Activated CD4-positive, alpha-beta T cell treated with anti-CD3 and anti-CD28 coated beads, Interleukin-2, Interleukin-6, amounts not matched to agents 100 ng/mL and 50 ng/mL, durations not matched to agents 16 hours and 8 hours (primary cell): ENCODE measurements around the gene RBM8A.
A peak's percentile ranks its signal among the peaks of the same experiment; 100 is the strongest.

Experiments
- DNase-seq: peaks from one replicate; pipeline ENCODE4 v3.0.0-alpha.2; 2020

RBM8A gene

DNA sequence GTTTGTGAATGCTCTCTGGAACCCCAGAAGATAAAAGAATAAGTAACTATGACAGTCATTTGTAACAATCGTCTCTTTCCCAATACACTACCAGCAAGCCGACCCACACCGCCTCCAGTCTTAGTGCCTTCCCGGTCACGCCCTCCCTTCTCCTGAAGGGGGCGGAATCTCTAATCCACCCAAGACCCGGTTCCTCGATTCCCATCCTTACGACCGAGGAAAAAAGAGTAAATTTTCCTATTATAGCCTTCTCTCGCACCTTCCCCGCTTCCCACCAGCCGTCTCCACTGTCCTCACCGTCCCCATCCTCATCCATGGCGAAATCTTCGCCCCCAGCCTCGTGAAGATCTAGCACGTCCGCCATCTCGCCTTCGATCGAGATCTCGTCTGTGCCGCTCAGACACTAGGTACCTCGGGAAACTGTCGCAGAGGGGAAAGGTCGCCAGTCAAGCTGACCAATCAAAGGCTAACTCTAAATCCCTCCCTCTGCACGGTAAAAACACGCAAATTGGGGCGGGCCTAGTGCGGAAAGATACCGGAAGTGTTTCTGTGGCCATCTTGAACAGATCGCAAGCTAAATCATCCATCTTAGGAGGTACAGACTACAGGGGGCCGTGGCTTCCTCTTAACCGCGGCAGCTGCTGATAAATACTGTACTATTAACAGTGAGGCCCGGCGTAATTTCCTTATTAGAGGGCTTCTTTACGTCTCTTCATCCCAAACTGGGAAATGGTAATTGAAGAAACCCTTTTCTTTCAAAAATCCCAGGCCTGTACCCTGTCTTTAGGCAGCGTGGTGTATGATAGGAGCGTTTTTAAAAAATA, at the start of gene RBM8A:
Gene RBM8A, minus strand, starts transcription at position 422 of the 824 bp plus-strand sequence. Its CDS starts 58 bp downstream, at position 364.
- DNase-seq: peak; percentile 98

DNA sequence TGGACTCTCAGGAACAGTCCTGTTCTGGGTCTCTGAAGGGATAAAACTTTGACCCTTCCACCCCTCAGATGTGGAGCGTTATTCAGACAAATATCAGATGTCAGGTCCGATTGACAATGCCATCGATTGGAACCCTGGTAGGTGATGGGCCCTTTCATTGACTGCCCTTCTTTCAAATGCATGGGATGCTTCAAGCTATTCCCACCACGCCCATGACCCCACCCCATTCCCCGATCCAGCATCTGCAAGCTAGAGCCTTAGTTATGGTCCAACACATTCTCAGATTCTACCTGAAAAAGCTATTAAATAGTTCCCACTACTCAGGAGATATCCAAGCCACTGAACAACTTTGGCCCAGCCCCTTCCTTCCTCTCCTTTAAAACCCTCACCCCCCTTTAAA, 49.7 kb upstream of the RBM8A start:
- DNase-seq: no peak

DNA sequence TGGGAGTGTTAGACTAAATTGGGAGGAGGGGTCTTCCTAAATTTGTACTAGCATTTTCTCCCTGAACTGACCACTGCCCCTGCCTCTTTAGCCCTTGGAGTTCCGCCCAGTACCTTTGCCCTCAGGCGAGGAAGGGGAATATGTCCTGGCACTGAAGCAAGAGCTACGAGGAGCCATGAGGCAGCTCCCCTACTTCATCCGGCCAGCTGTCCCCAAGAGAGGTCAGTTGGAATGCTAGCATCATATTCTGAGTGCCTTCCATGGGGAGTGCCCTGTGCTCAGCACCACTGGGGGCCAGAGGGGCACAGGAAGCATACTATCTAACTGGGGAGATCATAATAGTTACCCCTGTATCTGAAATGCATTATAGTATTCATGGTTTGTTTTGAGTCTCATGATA, 47.9 kb upstream of the RBM8A start:
- no peak for DNase-seq

DNA sequence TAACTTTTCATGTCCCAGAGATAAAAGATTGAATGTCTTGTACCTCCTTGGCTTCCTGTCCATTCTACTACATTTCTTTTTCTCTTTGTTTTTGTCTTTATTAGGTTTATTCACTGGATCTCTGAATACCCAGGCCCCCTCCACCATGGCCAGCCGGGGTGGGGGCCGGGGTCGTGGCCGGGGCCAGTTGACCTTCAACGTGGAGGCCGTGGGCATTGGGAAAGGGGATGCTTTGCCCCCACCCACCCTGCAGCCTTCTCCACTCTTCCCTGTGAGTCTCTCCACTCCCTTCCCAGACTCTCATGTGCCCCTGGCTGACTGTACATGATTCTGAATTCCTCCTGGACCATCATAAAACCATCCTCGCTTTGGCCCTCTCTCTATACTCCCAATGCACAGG, 47.4 kb upstream of the RBM8A start:
- DNase-seq: no peak

DNA sequence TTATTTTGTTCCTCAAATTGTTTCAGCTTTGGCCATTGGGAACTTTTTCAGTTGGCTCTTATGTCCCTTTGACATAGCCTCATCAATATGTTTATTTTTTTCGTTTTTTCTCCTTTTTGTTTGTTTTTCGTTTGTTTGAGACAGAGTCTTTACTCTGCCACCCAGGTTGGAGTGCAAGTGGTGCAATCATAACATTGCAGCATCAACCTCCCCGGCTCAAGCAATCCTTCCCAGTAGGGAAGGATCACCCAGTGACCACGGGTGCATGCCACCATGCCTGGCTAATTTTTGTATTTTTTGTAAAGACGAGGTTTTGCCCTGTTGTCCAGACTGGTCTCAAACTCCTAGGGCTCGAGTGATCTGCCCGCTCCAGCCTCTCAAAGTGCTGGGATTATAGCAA, 45.3 kb upstream of the RBM8A start:
- DNase-seq: no peak

DNA sequence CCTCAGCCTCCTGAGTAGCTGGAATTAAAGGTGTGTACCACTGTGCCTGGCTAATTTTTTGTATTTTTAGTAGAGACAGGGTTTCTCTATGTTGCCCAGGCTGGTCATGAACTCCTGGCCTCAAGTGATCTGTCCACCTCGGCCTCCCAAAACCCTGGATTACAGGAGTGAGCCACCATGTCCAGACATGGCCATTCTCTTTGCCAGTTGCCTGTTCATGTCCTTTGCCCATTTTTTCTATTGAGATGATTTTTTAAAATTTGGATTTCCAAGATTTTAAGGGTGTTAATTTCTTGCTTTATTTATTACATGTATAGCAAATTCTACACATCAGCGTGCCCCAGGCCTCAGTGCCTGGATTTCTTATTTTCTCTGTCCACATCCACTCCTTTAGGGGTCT, 40.0 kb upstream of the RBM8A start:
- DNase-seq: no peak

DNA sequence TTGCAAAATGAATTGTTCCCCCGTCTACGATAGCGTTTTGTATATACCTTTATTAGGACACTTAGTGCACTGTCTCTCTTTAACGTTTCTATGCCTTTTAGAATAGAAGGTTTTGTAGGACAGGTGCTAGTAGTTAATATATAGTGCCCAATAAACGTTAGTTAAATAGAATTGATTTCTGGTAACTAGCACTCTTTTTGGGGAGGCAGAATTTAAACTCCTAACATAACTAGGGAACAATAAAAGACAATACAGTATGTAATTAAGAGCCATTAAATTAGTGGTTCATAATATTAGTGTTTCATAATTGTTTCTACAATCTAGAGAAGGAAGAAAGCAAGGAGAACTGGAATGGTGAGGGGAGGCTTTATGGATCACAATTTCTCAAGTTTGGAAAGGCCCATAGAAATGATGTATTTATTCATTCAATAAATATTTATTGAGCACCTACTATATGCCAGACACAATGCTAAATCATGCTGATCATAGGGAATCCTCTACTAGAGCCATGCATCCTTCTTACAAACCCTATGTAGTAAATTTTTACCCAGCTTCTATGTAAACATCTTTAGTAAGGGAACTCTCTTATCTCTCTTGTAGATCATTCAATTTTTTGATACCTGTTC, 37.9 kb upstream of the RBM8A start:
- DNase-seq: no peak

DNA sequence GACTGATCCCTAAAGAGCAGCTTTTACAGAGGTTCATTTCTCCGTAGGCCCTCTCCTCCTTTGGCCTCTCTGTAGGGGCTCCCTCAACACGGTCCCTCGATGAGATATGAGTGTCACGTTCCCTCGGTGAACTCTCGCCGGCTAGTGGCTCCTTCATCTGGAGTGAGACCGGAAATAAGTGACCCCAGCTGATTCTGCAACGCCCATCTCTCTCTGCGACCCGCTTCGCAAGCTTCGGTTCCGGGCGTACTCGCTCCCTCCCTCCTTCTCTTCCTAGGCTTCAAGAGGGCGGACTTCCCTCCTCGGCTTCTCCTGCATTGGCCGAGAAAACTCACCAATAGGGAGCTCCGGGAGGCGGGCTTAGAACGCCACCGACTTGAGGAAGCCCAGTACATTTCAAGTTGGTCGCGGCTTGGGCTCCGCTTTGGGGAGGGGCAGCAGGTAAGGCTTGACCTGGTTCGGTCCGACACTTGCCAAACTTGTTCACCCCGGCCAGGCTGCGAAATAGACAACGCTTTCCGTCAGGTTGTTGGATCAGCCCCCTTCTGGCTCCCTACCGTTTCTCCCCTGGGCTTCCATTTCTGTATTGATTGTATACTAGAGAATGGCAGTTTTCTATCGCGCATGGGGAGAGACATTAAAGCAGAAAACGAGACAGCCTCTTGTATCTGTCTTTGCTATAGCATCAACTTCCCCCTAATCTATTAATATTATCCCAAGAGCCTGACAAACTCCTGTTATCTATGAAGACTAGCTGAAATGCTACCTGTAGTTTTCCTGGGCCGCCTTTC, 37.2 kb upstream of the RBM8A start, which contains the start of the genes ANKRD34A and POLR3GL:
Gene ANKRD34A, minus strand, starts transcription at position 248 of the 791 bp plus-strand sequence. CDS start 2,816 bp downstream, outside the sequence.
Gene POLR3GL, plus strand, starts transcription at position 363 of the 791 bp plus-strand sequence. CDS start 10,176 bp downstream, outside the sequence.
- DNase-seq: peak; percentile 98

DNA sequence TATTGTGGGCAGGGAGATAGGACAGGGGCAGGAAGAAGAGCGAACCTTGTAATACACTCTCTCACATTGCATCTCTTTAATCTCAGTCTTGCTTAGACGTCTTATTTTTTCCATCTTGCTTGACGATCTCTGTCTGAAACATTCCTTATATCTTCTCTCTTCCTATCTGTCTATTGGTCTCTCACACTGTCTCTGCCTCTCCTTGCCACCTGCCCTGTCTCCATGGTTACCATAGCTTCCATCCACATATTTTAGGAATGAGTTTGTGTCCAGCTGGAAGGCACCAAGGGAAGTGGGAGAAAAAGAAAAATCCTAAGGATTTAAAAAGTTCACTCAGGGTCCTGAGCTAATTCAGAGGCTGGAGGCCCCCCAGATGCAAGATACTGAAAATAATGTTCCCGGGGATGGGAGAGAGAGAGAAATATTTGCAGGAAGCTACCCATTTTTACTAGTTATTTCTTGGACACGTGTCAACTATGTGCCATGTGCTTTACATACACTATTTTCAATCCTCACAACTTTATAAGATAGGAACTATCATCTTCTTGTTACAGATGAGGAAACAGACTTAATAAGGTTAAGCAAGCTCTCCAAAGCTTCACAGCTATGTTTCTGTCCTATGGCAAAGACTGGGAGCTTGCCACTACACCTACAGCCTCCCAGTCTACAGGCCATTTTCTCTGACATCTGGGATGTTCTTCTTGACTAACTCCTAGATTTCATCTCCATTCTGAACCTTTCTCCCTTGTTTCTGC, 36.2 kb upstream of the RBM8A start:
- DNase-seq: no peak

DNA sequence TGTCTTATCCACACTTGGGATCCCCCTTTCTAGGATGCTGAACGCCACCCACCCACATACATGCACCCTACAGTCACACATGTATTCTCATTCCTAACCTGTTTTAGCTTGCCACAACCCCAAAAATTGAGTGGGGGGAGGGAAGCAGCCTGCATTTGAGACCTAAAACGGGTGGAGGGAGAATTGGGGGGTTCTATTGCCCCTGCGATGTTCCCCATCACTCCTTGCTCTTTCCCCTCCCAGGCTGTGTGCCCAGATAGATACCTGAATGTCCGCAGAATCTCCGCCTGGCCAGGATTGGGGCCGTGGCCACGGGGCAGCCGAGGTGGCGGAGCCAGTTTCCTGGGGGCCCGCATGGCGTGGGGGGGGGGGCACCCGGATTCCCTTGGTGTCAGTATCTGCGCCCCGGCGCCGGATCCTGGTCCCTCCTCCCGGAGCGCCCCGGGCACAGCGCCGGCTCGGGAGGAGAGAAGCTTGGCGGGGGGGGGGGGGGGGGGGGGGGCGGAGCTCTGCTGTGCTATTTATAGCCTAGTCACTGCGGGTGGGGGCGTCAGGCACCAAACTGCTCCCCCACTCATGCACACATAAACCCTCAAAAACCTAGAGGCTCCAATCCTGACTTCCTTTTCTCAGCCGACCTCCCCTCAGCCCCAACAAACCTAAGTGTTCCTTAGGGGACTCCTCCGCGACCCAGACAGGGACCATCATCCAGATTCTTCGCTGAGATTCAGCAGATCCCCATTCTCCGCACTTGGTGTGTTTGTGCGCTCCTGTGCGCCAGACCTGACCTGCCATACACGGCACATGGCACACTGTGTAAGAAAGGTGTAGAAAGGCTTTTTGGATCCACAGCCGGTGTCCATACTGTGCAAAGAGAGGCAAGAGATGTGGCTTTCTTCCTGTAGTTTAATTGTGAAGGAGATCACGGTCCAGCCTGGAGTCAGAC, 35.1 kb upstream of the RBM8A start:
- DNase-seq: peak; percentile 33

DNA sequence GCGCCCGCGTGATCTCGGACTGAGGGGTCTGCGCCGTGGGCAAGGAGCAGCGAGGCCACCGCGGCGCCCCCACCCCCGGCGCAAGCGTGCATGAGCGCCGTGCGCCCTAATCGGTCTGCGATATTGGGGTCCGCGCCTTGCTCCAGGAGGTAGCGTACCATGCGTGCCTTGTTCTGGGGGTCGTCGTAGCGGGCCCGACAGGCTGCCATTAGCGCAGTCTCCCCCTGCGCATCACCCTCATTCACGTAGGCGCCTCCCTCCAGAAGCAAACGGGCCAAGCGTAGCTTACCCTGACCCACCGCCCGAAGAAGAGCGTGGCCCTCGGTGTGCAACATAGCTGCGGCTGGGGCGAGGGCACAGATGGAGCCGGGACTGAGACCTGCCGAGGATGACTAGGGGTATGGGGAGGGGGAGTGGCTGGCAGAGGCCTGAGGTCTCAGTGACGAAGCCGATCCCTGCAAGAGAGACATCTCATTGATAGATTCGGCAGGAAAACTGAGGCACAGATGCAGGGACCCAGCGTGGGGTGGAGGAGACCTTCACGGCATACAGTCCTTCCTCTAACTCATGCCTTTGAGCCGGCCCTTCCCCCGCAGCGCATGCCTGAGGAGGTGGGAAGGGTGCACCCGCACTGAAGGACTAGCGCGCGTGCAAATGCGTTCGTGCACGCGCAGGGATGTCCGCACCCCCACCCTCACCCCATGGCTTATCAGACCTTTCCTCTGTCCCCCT, 34.3 kb upstream of the RBM8A start:
- peak; percentile 66 for DNase-seq

DNA sequence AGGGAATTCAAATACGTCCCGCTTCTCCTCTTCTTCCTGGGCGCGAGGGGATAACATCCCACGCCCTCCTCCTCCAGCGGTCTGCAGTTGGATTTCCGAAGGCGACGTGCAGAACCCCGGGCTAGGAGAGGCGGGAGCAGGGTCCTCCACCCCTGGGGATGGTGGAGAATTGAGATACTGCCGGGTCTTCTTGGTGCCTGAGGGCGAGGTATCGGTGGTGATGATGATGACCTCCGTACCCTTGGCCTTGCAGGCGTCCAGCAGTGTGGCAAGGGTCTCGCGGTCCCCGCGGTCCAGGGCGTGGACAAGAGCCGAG, 33.8 kb upstream of the RBM8A start:
- no peak for DNase-seq

DNA sequence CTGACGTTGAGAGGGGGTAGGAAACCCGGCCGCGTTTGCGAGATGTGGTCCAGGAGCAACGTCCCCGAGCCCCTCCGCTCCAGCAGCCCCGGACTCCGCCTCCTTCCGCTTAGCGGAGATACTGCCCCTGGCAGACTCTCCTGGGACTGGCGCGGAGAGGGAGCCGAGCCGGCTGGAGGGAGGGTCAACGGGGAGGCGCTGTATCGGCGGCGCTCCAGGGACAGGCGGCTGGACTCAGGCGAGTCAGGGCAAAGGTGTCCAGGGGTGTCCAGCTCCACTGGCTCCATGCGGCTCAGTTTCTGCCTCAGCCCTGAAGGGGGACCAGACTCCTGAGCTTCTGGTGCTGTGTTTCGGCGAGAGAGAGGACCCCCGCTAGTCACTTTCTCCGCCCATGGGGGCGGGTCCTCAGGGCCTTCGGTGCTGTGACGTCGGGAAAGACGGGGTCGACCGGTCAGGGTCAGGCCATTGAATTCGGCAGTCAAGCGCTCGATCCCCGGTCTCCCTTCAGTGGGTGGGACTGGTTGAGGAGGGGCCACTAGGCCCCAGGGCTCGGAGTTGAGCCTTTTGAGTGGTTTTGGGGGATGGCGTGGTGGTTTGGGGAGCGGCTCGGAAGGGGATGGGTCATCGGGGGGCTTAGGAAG, 33.3 kb upstream of the RBM8A start:
- DNase-seq: peak; percentile 58

DNA sequence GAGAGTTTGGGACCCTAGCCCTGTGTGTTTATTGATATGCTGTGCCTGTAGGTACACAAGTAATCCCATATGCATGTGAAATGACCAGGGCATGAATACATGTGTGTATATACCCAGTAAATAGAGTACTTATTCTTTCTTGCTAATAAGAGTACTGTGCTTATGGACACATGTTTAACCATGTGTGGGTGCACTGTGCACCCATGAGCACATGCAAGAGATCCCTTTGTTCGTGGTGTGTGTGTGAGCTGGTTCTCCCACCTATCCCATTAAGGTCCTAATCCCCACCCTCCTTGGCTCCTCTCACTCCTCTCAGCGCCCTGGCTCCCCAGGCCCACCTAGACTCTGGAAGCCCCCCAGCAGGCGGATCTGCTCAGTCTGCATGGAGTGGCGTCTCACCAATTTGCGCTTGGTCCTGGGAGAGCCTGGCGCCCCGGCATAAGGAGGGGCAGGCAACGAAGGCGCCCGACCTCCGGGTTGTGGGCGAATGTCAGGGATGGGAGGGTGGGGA, 32.7 kb upstream of the RBM8A start:
- DNase-seq: no peak

DNA sequence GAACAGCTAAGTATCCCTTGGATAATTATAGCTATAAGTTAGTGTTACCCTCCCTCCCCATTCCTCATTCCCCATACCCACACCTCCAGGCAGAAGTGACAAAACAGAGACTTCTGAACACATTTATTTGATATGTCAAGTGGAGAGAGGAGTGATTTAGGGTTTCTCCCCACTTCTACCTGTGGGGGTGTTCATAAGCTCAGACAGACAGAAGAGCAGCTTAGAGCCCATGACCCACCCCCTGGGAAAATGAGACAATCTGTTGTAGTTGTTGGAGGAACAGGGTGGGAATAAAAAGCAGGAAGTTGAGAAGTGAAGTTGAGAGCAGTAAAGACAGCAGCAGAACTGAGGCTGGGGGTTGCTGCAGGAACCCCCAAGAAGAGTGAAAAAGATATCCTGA, 32.0 kb upstream of the RBM8A start:
- no peak for DNase-seq

DNA sequence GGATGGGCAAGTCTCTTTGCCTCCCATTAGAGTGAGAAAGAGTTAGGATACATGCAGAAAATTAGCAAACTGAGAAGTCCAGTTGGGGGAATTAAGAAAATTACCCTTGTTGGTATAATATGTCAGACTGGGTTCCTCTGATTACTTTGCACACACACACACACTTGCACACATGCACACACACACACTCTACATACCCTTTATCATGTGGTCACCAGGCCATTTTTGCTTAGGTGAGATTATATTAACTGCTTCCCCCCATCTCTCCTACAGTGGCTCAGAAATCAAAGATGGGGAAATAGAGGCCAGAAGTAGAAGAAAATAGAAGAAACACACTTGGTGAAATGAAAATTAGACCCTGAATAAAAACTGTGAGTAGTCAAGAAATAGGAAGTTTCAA, 31.4 kb upstream of the RBM8A start:
- no peak for DNase-seq

DNA sequence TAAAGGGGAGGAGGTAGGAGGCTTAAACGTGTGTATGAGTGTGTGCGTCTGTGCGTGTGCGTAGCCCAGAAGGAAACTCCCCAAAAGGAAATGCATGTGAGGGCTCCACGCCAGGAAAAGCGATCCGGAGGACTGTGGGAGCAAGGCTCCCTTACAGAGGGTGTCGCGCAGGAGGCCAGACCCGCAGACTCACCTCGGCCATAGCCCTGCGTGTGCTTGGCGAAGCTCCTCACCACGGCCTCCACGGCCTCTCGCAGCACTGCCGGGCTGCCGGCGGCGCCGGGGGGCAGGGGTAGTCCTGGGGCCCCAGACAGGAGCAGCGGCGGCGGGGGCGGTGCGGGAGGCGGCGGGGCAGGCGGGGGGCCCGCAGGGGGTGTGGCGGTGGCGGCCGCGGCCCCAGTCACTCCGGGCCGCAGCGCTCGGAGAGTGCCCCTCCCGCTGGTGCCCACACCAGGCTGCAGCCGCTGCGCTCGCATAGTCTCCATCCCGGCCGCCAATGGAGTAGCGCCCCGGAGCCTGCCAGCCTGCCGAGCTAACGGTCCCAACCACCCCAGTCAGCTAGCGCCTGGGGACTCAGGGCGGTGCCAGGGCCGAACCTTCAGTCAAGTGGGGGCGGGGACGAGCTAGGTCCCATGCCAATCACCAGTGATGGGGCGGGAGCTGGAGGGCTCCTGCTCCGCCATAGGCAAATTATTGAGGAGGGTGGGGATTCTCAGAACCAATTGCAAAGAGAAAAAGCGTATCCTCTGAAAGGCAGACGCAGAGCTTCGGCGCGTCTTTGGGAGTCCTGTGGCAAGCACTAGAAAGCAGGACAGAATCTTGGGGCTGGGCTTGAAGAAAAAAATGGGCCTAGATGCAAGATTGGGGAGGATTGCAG, 30.4 kb upstream of the RBM8A start, which contains the start of gene LIX1L:
Gene LIX1L, minus strand, starts transcription at position 575 of the 877 bp plus-strand sequence. Its CDS starts 90 bp downstream, at position 485.
- peak; percentile 98 for DNase-seq

DNA sequence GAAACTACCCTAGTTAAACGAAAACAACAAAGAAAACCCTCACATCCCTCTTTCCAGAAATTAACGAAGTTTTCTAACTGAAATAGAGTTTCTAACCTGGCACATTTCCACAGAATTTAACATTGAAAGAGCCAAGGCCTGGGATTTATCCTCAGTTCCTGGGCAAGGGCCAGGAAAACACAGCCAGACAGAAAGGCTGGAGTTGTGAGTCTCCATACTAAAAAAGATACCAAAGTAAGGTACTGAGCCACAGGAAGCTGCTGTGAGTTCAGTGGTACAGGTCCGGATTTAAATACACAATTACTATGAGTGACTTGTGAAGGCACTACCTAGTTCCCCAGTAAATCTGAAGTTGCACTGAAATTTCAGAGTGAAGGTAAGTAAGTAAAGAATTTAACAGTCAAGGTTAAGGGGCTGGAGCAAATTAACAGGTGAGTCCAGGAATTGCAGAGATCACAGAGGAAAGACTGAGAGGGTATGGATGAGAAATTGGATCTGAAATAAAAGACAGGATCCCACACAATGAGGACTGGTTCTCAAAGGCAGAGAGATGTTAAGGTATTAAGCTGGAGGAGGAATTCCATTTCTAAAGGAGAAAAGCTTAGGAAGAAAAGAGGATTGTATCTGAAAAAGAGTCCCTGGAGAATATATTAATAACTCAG, 29.6 kb upstream of the RBM8A start:
- peak; percentile 23 for DNase-seq
